ENCODE data around the gene MTUS2. TPM values are rescaled to one million over a fixed set of nuclear protein-coding genes. Genes with fewer than 3 reads are reported as not detected.

MTUS2 gene
- total and polyA plus RNA-seq, 9 of the 15 experiments (the other 6 are each of a cell fraction or from before 2014, with no cell fraction given), result 0.01 to 0.28 (median 0.06) TPM; not detected in 1

DNA sequence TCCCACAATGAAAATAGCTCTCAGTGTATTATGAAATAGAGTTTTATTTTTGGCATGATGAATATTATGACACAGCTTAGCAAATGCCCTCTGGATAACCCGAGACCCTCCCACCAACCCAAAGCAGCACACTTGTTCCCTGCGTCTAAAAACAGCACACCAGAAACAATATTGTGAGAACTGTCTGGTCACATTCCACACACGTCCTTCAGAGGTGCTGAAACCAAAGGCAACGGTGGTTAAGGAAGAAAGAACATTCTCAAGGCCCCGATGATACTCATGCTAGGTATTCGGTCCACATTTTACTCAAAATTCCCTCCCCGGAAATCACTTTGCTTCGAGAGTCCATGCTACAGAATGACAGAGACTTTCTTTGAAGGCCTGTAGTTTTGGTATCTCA, 618.6 kb downstream of the MTUS2 start:
- Histone ChIP-seq H3K4me1 (replicated peaks in 1 of 2; ENCODE audit: control insufficient read depth in 2 of 2, insufficient read depth in 2 of 2, low read length in 2 of 2) (peaks cover 0 to 8% of the 10 kb centered on the region in 2 experiments; a peak in 2 of 5 replicates), H2AFZ (ENCODE audit: low read depth, low read length) (no peak overlapping the region), H3K36me3 (ENCODE audit: control insufficient read depth, insufficient read depth, low read length) (no peaks in the 10 kb centered on the region), H3K9ac (ENCODE audit: insufficient read depth in 1 of 2, low read depth in 2 of 2, low read length in 2 of 2) (no peak overlapping the region), H3K27ac (ENCODE audit: extremely low read depth, low read depth, low read length) (no peak overlapping the region), H3K9me3 (replicated peaks; ENCODE audit: control insufficient read depth, insufficient read depth, low read depth, low read length) (no peaks in the 10 kb centered on the region), H3K4me2 (ENCODE audit: insufficient read depth, low read length) (no peak overlapping the region), H4K20me1 (replicated peaks; ENCODE audit: control insufficient read depth, insufficient read depth, low read length) (no peaks in the 10 kb centered on the region), H3K27me3 (ENCODE audit: control insufficient read depth in 2 of 2, insufficient read depth in 2 of 2, low read length in 2 of 2) (peaks cover 0 to 4% of the 10 kb centered on the region in 2 experiments; a peak in 2 of 5 replicates), H3K79me2 (ENCODE audit: control insufficient read depth, insufficient read depth, low read length) (no peaks in the 10 kb centered on the region), H3K4me3 (no peak overlapping the region), H3K9me1 (ENCODE audit: control insufficient read depth, insufficient read depth, low read length) (no peaks in the 10 kb centered on the region)
- ChIA-PET CTCF (ENCODE audit: low intra/inter-chr PET ratio) (no interaction called here), POLR2A (no interaction called here)
- no peak for FAIRE-seq
- no peak for ATAC-seq
- WGBS (ENCODE audit: insufficient coverage, low coverage, missing lambda C conversion rate), result 21% methylated on average over 8 of the region's 8 CpGs
- TF ChIP-seq NCOA6 (IDR thresholded peaks at IDR 0.05) (no peak), ERF (CRISPR knock-in tag; IDR thresholded peaks at IDR 0.05) (no peak), KLF1 (tag; IDR thresholded peaks at IDR 0.05) (no peak), GABPB2 (CRISPR knock-in tag; conservative IDR thresholded peaks at IDR 0.05) (no peak), DMBX1 (CRISPR knock-in tag; IDR thresholded peaks at IDR 0.05; ENCODE audit: borderline replicate concordance) (no peak), ZNF165 (CRISPR knock-in tag; IDR thresholded peaks at IDR 0.05; ENCODE audit: borderline replicate concordance) (no peak), ZNF121 (CRISPR knock-in tag; conservative IDR thresholded peaks at IDR 0.05) (no peak), ZKSCAN1 (IDR thresholded peaks at IDR 0.05; ENCODE audit: low read depth, low read length) (no peak), SIN3B (IDR thresholded peaks at IDR 0.05; ENCODE audit: low read depth) (no peak)
- in situ Hi-C loops (cut with MboI), result no loop called here
- intact Hi-C loops (cut with micrococcal nuclease), result no loop called here
- no peak for DNase-seq (ENCODE audit: extremely low read depth in 1 of 4, low spot score in 3 of 4)
- no TSS peak for BruUV-seq (replicated peaks)

Measured in K562 (cell line).